ENCODE results near the gene CSNK2A3.

Gene CSNK2A3

DNA sequence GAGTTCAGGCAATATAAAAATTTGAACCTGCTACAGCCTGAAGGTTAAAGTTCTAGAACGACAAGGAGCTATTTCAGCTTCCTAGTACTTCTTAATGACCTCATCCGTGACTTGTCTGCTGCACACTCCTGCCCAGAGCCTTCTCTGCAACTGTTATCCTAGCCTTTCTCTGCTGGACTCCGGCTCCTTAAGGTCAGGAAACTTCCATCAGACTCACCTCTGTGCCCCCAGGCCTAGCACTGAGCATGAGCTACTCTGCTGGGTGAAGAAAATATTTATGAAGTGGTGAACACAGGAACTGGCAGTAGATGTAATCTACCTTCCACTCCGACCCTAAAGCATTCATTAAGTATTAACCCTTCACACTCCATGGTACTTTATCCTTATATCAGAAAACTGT lies 18.4 kb downstream of the CSNK2A3 start:
- DNase-seq = no peak

- peak; percentile 75 for DNase-seq
These were observed 20.8 kb downstream of the CSNK2A3 start for GRCh38 chr11:11332141-11332710.

- DNase-seq = no peak
These were observed 23.8 kb downstream of the CSNK2A3 start for GRCh38 chr11:11329062-11329806.

DNA sequence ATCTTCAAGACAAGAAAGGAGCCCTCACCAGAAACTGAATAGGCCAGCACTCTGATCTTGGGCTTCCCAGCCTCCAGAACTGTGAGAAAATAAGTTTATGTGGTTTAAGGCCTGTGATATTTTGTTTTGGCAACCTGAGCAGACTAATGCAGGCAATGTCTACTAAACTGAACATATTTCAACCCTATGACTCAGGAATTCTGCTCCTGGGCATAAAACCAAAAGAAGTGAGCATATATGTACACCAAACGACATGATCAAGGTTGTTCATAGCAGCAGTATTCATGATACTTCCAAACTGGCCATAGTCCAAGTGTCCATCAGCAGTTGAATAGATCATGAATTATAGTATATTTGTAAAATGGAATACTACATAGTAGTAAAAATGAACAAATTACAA lies 29.0 kb downstream of the CSNK2A3 start:
- no peak for DNase-seq

DNA sequence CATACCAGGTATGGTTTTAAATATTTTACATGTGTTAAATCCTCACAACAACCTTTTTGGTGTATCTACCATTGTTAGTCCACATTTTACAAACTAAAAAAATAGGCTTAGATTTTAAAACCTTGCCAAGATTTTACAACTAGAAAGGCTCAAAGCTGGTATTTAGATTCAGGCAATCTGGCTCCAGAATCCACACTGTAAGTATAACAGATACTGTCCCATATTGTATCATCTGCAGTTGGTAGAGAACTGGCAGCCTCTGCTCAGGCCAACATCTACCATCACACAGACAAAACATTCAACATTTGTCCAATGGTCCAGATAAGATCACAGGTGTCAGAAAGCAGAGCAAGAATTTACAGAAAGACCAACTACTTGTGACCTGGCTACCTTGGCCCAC lies 30.9 kb downstream of the CSNK2A3 start:
- no peak for DNase-seq

GRCh38 chr11:11320825-11321224 lies 32.2 kb downstream of the CSNK2A3 start:
- no peak for DNase-seq

- no peak for DNase-seq
These were observed 34.1 kb downstream of the CSNK2A3 start for GRCh38 chr11:11318961-11319360.

GRCh38 chr11:11318461-11318860 lies 34.6 kb downstream of the CSNK2A3 start:
- DNase-seq = no peak

DNA sequence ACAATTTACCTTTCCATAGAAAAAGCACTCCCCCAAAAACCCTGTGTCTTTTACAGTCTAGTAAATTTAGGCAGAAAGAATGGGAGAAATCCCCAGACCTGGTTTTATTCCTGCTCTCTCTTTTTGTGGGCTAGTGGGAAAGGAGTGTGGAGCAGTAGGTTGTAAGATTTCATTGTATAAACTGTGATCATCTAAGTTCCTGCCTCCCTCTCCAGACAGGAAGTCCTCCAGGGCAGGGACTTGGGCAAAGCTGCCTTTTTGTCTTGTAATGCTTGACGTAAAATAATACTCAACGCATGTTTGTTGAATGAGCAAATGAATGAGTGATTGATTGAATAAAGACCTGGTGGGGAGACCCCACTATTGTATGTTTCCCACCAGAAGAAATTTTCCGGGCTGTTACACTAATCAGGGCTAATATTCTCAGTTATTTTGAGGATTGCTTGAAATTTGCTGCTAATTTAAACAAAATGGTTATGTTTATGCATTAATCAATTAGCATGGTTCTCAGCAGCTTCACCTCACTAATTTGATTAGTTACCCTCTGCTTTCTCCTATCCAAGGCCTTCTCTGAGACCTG lies 36.3 kb downstream of the CSNK2A3 start:
- no peak for DNase-seq

GRCh38 chr11:11313902-11314692 lies 39.0 kb downstream of the CSNK2A3 start:
- DNase-seq = no peak

GRCh38 chr11:11313426-11313825 lies 39.6 kb downstream of the CSNK2A3 start:
- no peak for DNase-seq

GRCh38 chr11:11312738-11313137 lies 40.3 kb downstream of the CSNK2A3 start:
- no peak for DNase-seq

GRCh38 chr11:11311169-11311568 lies 41.9 kb downstream of the CSNK2A3 start:
- DNase-seq = no peak

DNA sequence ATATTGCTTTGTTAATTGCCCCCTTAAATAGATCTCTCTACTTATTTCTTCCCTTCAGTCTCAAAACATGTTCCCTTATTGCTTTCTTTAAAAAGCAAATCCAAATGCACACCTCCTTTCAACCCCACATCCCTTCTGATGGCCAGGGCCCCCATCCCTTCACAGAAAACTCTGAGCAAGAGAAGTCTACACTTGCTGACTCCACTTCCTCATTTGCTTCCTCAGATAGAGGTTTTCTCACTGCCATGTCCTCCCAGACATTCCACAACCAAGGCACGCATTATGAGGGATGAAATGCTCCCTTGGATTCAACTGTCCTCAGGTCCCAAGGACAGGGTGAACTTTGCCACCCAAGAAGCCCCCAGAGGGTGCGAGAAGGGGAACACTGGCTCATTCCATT lies 43.1 kb downstream of the CSNK2A3 start:
- no peak for DNase-seq

GRCh38 chr11:11308249-11308648 lies 44.8 kb downstream of the CSNK2A3 start:
- DNase-seq = no peak

- no peak for DNase-seq
These were observed 46.2 kb downstream of the CSNK2A3 start for GRCh38 chr11:11306855-11307254.

GRCh38 chr11:11304550-11304949 lies 48.5 kb downstream of the CSNK2A3 start:
- DNase-seq = no peak

DNA sequence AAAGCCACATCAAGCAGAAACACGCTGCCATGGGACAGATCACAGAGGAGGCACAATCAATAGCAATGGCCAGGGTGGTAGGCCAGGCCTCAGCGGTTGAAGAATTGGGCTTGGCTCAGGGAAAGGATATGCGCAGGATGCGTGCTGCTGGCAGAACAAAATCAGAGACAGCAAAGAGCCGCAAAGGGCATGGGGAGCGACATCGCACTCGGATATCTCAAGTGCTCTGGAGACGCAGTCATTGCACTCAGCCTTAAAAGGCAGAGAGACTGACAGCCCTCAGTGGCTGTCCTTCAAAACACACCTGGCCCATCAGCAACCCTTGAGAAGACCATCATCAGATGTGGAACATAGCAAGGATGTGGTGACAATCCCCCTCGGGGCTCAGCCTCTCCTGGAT lies 50.5 kb downstream of the CSNK2A3 start:
- DNase-seq = no peak

Measured in NCI-H345 (cell line).